KMS-11 (cell line): ENCODE results near the gene SFXN3.

ENCODE experiments used
- H2AFZ ChIP-seq: fragments of 200-600 bp; sonication (generic); 2 replicates; pipeline ENCODE4 v1.6.1; 2016; ENCODE audit warnings: antibody characterized with exemption, mixed run types, low read depth
- H3K27ac ChIP-seq: fragments of 200-600 bp; sonication (generic); 2 replicates; pipeline ENCODE4 v1.6.1; 2016; ENCODE audit warnings: mild to moderate bottlenecking, mixed run types
- H3K27me3 ChIP-seq: fragments of 200-600 bp; sonication (generic); 2 replicates; pipeline ENCODE4 v1.6.1; 2017; ENCODE audit warnings: mild to moderate bottlenecking, low read depth, mixed run types, moderate library complexity; ENCODE audit not compliant: insufficient read depth
- H3K36me3 ChIP-seq: fragments of 200-600 bp; sonication (generic); 2 replicates; pipeline ENCODE4 v1.6.1; 2017; ENCODE audit warnings: mild to moderate bottlenecking, mixed run types; ENCODE audit not compliant: insufficient read depth
- H3K4me1 ChIP-seq: fragments of 200-600 bp; sonication (generic); 2 replicates; pipeline ENCODE4 v1.6.1; 2016; ENCODE audit warnings: mild to moderate bottlenecking, low read depth, mixed run types; ENCODE audit not compliant: poor library complexity, severe bottlenecking
- H3K4me2 ChIP-seq: fragments of 200-600 bp; sonication (generic); 2 replicates; pipeline ENCODE4 v1.7.0; 2016; ENCODE audit warnings: mild to moderate bottlenecking, mixed run types
- H3K4me3 ChIP-seq: fragments of 200-600 bp; sonication (generic); IDR thresholded peaks from 2 replicates; pipeline ENCODE4 v1.6.1; 2017; ENCODE audit warnings: low read depth, low read length, mixed read lengths; ENCODE audit not compliant: insufficient read depth
- H3K79me2 ChIP-seq: fragments of 200-600 bp; sonication (generic); 2 replicates; pipeline ENCODE4 v1.6.1; 2016; ENCODE audit warnings: low read depth, mixed run types; ENCODE audit not compliant: insufficient read depth
- H3K9ac ChIP-seq: fragments of 200-600 bp; sonication (generic); 2 replicates; pipeline ENCODE4 v1.6.1; 2016; ENCODE audit warnings: mild to moderate bottlenecking, mixed run types
- H4K20me1 ChIP-seq: fragments of 200-600 bp; sonication (generic); 2 replicates; pipeline ENCODE4 v1.6.1; 2016; ENCODE audit warnings: mild to moderate bottlenecking, mixed run types; ENCODE audit not compliant: insufficient read depth
- CTCF ChIP-seq: fragments of 200-600 bp; sonication (generic); conservative IDR thresholded peaks from 2 replicates; pipeline ENCODE4 v1.6.1; 2017; ENCODE audit warnings: low read depth, mild to moderate bottlenecking, antibody characterized with exemption, low read length, moderate library complexity, mixed read lengths

SFXN3 gene

GRCh38 chr10:101028446-101029337 is 2.3 kb upstream of the SFXN3 start:
- no peak overlapping the region for H3K4me3 ChIP-seq
- no peak overlapping the region for H3K27ac ChIP-seq
- no peak overlapping the region for H3K4me2 ChIP-seq
- peaks cover 20% of the 10 kb centered on the region; the same call in 1 of the 2 replicates for H3K27me3 ChIP-seq
- no peaks in the 10 kb centered on the region for H3K36me3 ChIP-seq
- no peaks in the 10 kb centered on the region for H4K20me1 ChIP-seq
- no peak overlapping the region for H2AFZ ChIP-seq
- H3K79me2 ChIP-seq = no peaks in the 10 kb centered on the region
- H3K4me1 ChIP-seq = no peaks in the 10 kb centered on the region
- TF ChIP-seq CTCF = no peak
- H3K9ac ChIP-seq = no peak overlapping the region

- no peak for TF ChIP-seq CTCF
- Histone ChIP-seq H3K4me2 (no peak overlapping the region), H4K20me1 (no peaks in the 10 kb centered on the region), H3K9ac (no peak overlapping the region), H3K27me3 (peaks cover 20% of the 10 kb centered on the region; the same call in 1 of the 2 replicates), H3K27ac (no peak overlapping the region), H3K4me1 (no peaks in the 10 kb centered on the region), H2AFZ (no peak overlapping the region), H3K4me3 (no peak overlapping the region), H3K79me2 (no peaks in the 10 kb centered on the region), H3K36me3 (no peaks in the 10 kb centered on the region)
These were observed 1.3 kb upstream of the SFXN3 start for GRCh38 chr10:101029520-101030295.

- Histone ChIP-seq H3K36me3 (no peaks in the 10 kb centered on the region), H3K27me3 (peaks cover 20% of the 10 kb centered on the region; the same call in 1 of the 2 replicates), H2AFZ (peak overlapping the region; percentile 92), H4K20me1 (no peaks in the 10 kb centered on the region), H3K27ac (no peak overlapping the region), H3K9ac (no peak overlapping the region), H3K4me1 (no peaks in the 10 kb centered on the region), H3K4me2 (peak overlapping the region; percentile 95), H3K79me2 (no peaks in the 10 kb centered on the region), H3K4me3 (no peak overlapping the region)
- TF ChIP-seq CTCF = no peak
These were observed 422 bp upstream of the SFXN3 start for GRCh38 chr10:101030496-101031127.

GRCh38 chr10:101031796-101032636 is 982 bp downstream of the SFXN3 start:
- Histone ChIP-seq H3K4me1 (no peaks in the 10 kb centered on the region), H3K9ac (no peak overlapping the region), H2AFZ (peak overlapping the region; percentile 92; the same call in 1 of the 2 replicates), H3K79me2 (no peaks in the 10 kb centered on the region), H3K36me3 (no peaks in the 10 kb centered on the region), H3K4me3 (no peak overlapping the region), H3K27me3 (peaks cover 22% of the 10 kb centered on the region; the same call in 1 of the 2 replicates), H4K20me1 (no peaks in the 10 kb centered on the region), H3K4me2 (peak overlapping the region; percentile 95), H3K27ac (no peak overlapping the region)
- TF ChIP-seq CTCF = no peak
